DMS114 treated with DMSO at 0.1 percent for 48 hours (cell line): ENCODE measurements around the gene SOWAHC.

Experiments used
- DNase-seq: peaks from one replicate; lab custom pipeline; 2025; ENCODE audit not compliant: unreplicated experiment; lab: John Stamatoyannopoulos, UW

SOWAHC gene

GRCh38 chr2:109644571-109645275 is 30.6 kb downstream of the SOWAHC start:
- DNase-seq, result no peak

- no peak for DNase-seq
Measured at GRCh38 chr2:109645412-109646184, 31.4 kb downstream of the SOWAHC start.

- no peak for DNase-seq
Measured at GRCh38 chr2:109646961-109647360, 32.8 kb downstream of the SOWAHC start.

- no peak for DNase-seq
Measured at GRCh38 chr2:109647636-109648035, 33.5 kb downstream of the SOWAHC start.

GRCh38 chr2:109648041-109648527 is 33.9 kb downstream of the SOWAHC start:
- no peak for DNase-seq

- no peak for DNase-seq
Measured at GRCh38 chr2:109649736-109650695, 35.9 kb downstream of the SOWAHC start.

GRCh38 chr2:109654326-109655050 is 40.3 kb downstream of the SOWAHC start:
- DNase-seq, result no peak

GRCh38 chr2:109655287-109655686 is 41.1 kb downstream of the SOWAHC start:
- no peak for DNase-seq

GRCh38 chr2:109659396-109660045 is 45.4 kb downstream of the SOWAHC start:
- no peak for DNase-seq

GRCh38 chr2:109660046-109660860 is 46.1 kb downstream of the SOWAHC start:
- DNase-seq, result no peak

GRCh38 chr2:109662889-109663288 is 48.7 kb downstream of the SOWAHC start:
- no peak for DNase-seq

- no peak for DNase-seq
Measured at GRCh38 chr2:109663721-109664120, 49.6 kb downstream of the SOWAHC start.

GRCh38 chr2:109666466-109666865 is 52.3 kb downstream of the SOWAHC start:
- no peak for DNase-seq
